IPS DF 4.7 (cell line): Measurements from ENCODE around the gene IQCE.

ENCODE experiments used
- DNase-seq: peaks from one replicate; pipeline ENCODE4 v3.0.0-alpha.2; 2013; ENCODE audit warnings: low spot score; ENCODE audit errors: extremely low read depth

The IQCE gene

DNA sequence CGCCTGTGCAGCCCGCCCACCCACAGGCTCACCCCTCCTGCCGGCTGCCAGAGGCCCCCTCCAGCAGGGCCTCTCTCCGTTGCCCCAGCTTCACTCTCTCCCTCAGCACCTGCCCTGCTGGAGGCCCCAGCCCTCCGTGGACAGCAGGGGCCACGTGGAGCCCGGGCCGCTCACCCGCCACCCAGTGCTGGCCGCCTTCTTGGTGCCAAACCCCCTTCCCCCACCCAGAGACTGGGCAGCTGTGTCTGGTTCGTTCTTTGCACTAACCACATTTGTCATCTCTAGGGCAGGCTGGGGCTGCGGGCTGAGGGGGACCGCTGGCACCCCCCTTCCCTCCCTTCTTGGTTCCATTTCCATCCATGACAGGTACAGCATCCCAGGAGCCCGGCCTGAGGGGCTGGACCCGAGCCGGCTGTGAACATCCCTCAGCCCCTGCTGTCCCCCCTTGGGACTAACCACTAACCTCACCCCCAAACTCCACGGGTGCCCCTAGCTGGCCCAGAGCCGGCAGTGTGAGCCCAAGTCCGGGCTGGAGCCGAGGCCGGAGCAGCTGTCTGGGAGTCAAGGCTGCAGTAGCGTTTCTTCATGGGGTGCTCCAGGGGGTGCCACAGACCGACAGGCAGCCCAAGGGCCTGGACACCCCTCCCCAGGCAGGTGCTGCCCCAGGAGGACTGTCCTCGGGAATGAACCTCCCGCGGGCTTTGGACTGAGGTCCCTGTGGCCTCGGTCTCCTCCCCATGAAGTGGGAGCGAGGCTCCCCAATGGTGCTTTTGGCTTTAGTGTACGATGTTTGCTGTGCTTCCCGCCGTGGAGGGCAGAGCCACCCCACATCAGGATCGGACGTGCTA, 103.7 kb downstream of the IQCE start:
- DNase-seq: no peak

DNA sequence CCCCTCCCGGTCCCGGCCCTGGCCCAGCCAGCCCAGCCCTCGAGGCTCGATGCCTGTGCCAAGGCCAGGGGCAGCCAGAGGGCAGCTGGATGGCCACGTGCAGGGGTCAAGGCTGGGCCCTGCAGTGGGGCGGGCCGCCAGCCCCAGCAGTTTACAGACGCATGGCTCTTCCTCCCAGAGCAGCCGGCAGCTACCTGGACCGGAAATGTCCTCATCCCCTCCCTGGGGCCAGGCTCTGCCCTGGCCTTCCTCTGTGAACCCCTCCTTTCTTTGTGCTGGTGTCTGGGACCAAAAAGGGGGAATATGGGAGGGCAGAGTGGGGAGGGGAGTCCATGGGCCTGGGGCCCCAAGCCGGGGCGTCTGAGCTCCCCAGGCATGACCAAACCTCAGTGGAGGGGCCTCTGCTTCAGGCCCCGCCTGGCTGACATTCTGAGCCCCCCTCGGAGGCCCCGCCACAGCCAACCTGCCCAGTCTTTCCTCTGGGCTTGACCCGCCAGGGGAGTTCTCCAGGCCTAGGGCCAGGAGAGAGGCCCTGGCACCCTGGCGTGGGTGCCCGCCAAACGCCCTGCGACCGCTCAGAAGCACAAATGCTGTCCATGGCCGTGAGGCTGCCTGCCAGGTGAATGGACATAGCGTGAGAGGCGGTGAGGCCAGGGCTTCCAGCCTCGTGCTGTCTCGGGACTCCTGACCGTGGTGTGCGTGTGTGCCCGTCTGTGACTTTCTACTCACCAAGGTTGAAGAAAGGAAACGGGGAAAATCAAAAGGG, 104.5 kb downstream of the IQCE start:
- no peak for DNase-seq

DNA sequence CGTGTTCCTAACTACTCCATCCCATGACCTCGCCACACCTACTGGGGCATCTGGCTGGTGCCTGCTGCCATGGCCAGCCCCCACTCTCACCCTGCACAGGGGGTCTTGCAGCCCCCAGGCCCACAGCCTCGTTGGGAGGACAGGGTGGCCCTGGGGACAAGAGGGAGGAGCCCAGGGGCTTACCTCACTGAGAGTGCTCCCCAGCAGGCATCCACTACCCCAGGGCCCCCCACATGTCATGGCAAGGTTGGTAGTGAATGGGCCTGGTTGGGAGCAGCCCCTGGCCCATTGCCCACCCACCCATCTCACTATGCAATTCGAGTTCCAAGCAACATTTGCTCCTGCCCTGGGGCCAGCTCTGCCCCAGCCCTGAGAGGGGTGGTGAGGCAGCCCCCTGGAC, 105.2 kb downstream of the IQCE start:
- no peak for DNase-seq
